Epithelial cell of proximal tubule (primary cell): Measurements from ENCODE around the gene CSNK2B. TPM values are rescaled to one million over a fixed set of nuclear protein-coding genes. Genes with fewer than 3 reads are reported as not detected.
A peak's percentile ranks its signal among the peaks of the same experiment; 100 is the strongest.

ENCODE experiments used
- DNase-seq: peaks from one replicate; pipeline ENCODE4 v3.0.0-alpha.2; 2011; ENCODE audit warnings: low read depth
- H3K4me3 ChIP-seq: 2 replicates; pipeline ENCODE4 v1.5.1; 2011; ENCODE audit warnings: low read depth, mild to moderate bottlenecking, low read length
- CTCF ChIP-seq: conservative IDR thresholded peaks from 2 replicates; pipeline ENCODE4 v1.5.1; 2012; ENCODE audit warnings: low read depth, mild to moderate bottlenecking, low read length
- total RNA-seq: library from RNA; depleted of rRNA; stranded (reverse); fragments of >200 nt; gene quantifications from 2 replicates; pipeline ENCODE4 v1.2.3, GENCODE V29; 2015

Gene CSNK2B
- 313 and 435 TPM in 2 replicates for total RNA-seq

GRCh38 chr6:31665501-31666336 lies at the start of gene CSNK2B:
CSNK2B (plus strand) TSS chr6:31666080; CDS start chr6:31666832, 752 bp downstream.
- peak within 1 kb of the TSS; percentile 98 for H3K4me3 ChIP-seq
- TF ChIP-seq CTCF = no peak
- DNase-seq = peak; percentile 77

- no peak overlapping the region for H3K4me3 ChIP-seq
- no peak for TF ChIP-seq CTCF
- DNase-seq = no peak
These were observed 48.9 kb upstream of the CSNK2B start for GRCh38 chr6:31617010-31617409.

GRCh38 chr6:31619805-31620585 lies 45.9 kb upstream of the CSNK2B start:
- DNase-seq = peak; percentile 90
- no peak for TF ChIP-seq CTCF

GRCh38 chr6:31620586-31621319 lies 45.1 kb upstream of the CSNK2B start, which contains the start of gene PRRC2A:
PRRC2A (plus strand) TSS chr6:31620715; CDS start chr6:31622790, 2,075 bp downstream.
- TF ChIP-seq CTCF = no peak
- H3K4me3 ChIP-seq = peak within 1 kb of the TSS; percentile 94
- no peak for DNase-seq

More at GRCh38 chr6:31619805-31620585, 45.9 kb upstream of the CSNK2B start:
- peak overlapping the region; percentile 94 for H3K4me3 ChIP-seq

GRCh38 chr6:31621320-31621939 lies 44.5 kb upstream of the CSNK2B start:
- H3K4me3 ChIP-seq = peak overlapping the region; percentile 94
- no peak for DNase-seq
- TF ChIP-seq CTCF = no peak

- DNase-seq = no peak
- peak overlapping the region; percentile 94 for H3K4me3 ChIP-seq
- no peak for TF ChIP-seq CTCF
These were observed 43.9 kb upstream of the CSNK2B start for GRCh38 chr6:31621991-31622390.
